A549 (cell line): ENCODE results near the gene MYOG. TPM values are rescaled to one million over a fixed set of nuclear protein-coding genes. Genes with fewer than 3 reads are reported as not detected.

Experiments
- ATAC-seq, 2 experiments: fragments of 200-7000 bp in 1 of 2; fragments of >200 bp in 1 of 2; cut with Nextera tagmentation in 1 of 2; cut with Tn5 transposase in 1 of 2; 3 replicates each; pipeline versions ENCODE4 v1.8.0 to v1.9.1; 2018 to 2020; ENCODE audit warnings: mild to moderate bottlenecking in 1 of 2, moderate library complexity in 1 of 2
- CTCF ChIA-PET: fragments of 300-600 bp; sonication (Branson Sonifier 250); formaldehyde crosslinking; extraction: SDS; loops from one replicate; lab custom pipeline; 2021; ENCODE audit warnings: antibody characterized with exemption, inconsistent platforms; lab: Yijun Ruan, JAX
- POLR2A ChIA-PET: fragments of 350-600 bp; formaldehyde crosslinking; extraction: SDS; loops from one replicate; lab custom pipeline; 2021; ENCODE audit warnings: antibody characterized with exemption, inconsistent platforms; lab: Yijun Ruan, JAX
- DNase-seq, 2 experiments: peaks; one replicate each; pipeline versions ENCODE4 v3.0.0 to v3.0.0-alpha.2; 2011 to 2016; ENCODE audit warnings: low read depth in 1 of 2, low spot score in 1 of 2
- FAIRE-seq: peaks from 2 replicates; lab custom pipeline; 2011; peaks lifted over from hg19 to GRCh38; lab: Jason Lieb, UNC
- H3K27ac ChIP-seq, 2 experiments: fragments of >200 bp; sonication (Bioruptor Twin); formaldehyde crosslinking; 3 replicates each; pipeline ENCODE4 v1.5.1; 2016 to 2017
- H3K4me1 ChIP-seq: fragments of >200 bp; sonication (Bioruptor Twin); formaldehyde crosslinking; 3 replicates; pipeline ENCODE4 v1.6.1; 2016
- H3K4me2 ChIP-seq: fragments of >200 bp; sonication (Bioruptor Twin); formaldehyde crosslinking; 3 replicates; pipeline ENCODE4 v1.6.1; 2016
- H3K4me3 ChIP-seq: fragments of >200 bp; sonication (Bioruptor Twin); formaldehyde crosslinking; 3 replicates; pipeline ENCODE4 v1.5.1; 2016
- H3K9me3 ChIP-seq: fragments of >200 bp; sonication (Bioruptor Twin); formaldehyde crosslinking; 3 replicates; pipeline ENCODE4 v1.6.1; 2016
- BCL3 ChIP-seq: fragments of >200 bp; sonication (Bioruptor Twin); formaldehyde crosslinking; IDR thresholded peaks from 3 replicates; pipeline ENCODE4 v1.6.1; 2016
- CHD2 ChIP-seq: fragments of 150-350 bp; IDR thresholded peaks from 2 replicates; pipeline ENCODE4 v1.6.1; 2014; ENCODE audit warnings: low read length; ENCODE audit not compliant: partially characterized antibody
- EP300 ChIP-seq, 2 experiments: fragments of >200 bp; sonication (Bioruptor Twin); formaldehyde crosslinking; IDR thresholded peaks; 2 replicates in 1 of 2; 3 replicates in 1 of 2; pipeline ENCODE4 v1.6.1; 2016 to 2017
- ESRRA ChIP-seq: fragments of 150-350 bp; IDR thresholded peaks from 2 replicates; pipeline ENCODE4 v1.6.1; 2014; ENCODE audit warnings: mild to moderate bottlenecking, low read length, borderline replicate concordance
- FOSB ChIP-seq: fragments of 250-450 bp; sonication (Bioruptor Pico); IDR thresholded peaks from 2 replicates; pipeline ENCODE4 v1.5.0; 2020; ENCODE audit warnings: mild to moderate bottlenecking, moderate library complexity
- FOXS1 ChIP-seq: fragments of 250-450 bp; sonication (Bioruptor Pico); IDR thresholded peaks from 2 replicates; pipeline ENCODE4 v1.5.0; 2020; ENCODE audit warnings: mild to moderate bottlenecking, moderate library complexity
- GATA3 ChIP-seq: IDR thresholded peaks from 2 replicates; pipeline ENCODE4 v1.6.1; 2012; ENCODE audit warnings: borderline replicate concordance
- HDAC2 ChIP-seq: fragments of 200-600 bp; sonication (generic); IDR thresholded peaks from 2 replicates; pipeline ENCODE4 v1.6.1; 2016
- HES2 ChIP-seq: fragments of >200 bp; sonication (Bioruptor Twin); formaldehyde crosslinking; IDR thresholded peaks from 2 replicates; pipeline ENCODE4 v1.6.1; 2016
- HOXA7 ChIP-seq: fragments of 250-450 bp; sonication (Bioruptor Pico); IDR thresholded peaks from 2 replicates; pipeline ENCODE4 v1.5.0; 2020; ENCODE audit warnings: mild to moderate bottlenecking, moderate library complexity
- HOXB13 ChIP-seq: fragments of 250-450 bp; sonication (Bioruptor Pico); IDR thresholded peaks from 2 replicates; pipeline ENCODE4 v1.5.0; 2020; ENCODE audit warnings: low read depth, mild to moderate bottlenecking, moderate library complexity
- JUN ChIP-seq, 2 experiments: fragments of >200 bp; sonication (Bioruptor Twin); formaldehyde crosslinking; IDR thresholded peaks; 2 replicates in 1 of 2; 3 replicates in 1 of 2; pipeline ENCODE4 v1.6.1; 2016 to 2017
- MAZ ChIP-seq: fragments of 150-350 bp; IDR thresholded peaks from 2 replicates; pipeline ENCODE4 v1.6.1; 2014; ENCODE audit warnings: antibody characterized with exemption, low read depth, low read length, borderline replicate concordance
- MYC ChIP-seq: IDR thresholded peaks from 2 replicates; pipeline ENCODE4 v1.6.1; 2012; ENCODE audit warnings: mild to moderate bottlenecking, inconsistent platforms, low read length, improper control_type of control experiment, borderline replicate concordance
- NFE2L2 ChIP-seq: fragments of 150-350 bp; conservative IDR thresholded peaks from 2 replicates; pipeline ENCODE4 v1.6.1; 2014; ENCODE audit warnings: low read length
- POLR2AphosphoS2 ChIP-seq: conservative IDR thresholded peaks from 2 replicates; pipeline ENCODE4 v1.6.1; 2012; ENCODE audit warnings: low read length, improper control_type of control experiment, inconsistent platforms
- RARB ChIP-seq: fragments of 250-450 bp; sonication (Bioruptor Pico); IDR thresholded peaks from 2 replicates; pipeline ENCODE4 v1.8.0; 2021; ENCODE audit warnings: mild to moderate bottlenecking, moderate library complexity
- RFX5 ChIP-seq: fragments of 450-650 bp; IDR thresholded peaks from 2 replicates; pipeline ENCODE4 v1.7.1; 2014; ENCODE audit warnings: antibody characterized with exemption, mild to moderate bottlenecking, moderate library complexity
- SMC3 ChIP-seq: fragments of >200 bp; sonication (Bioruptor Twin); formaldehyde crosslinking; IDR thresholded peaks from 3 replicates; pipeline ENCODE4 v1.6.1; 2018; ENCODE audit warnings: inconsistent platforms
- SREBF2 ChIP-seq: fragments of 450-650 bp; IDR thresholded peaks from 2 replicates; pipeline ENCODE4 v1.6.1; 2014; ENCODE audit warnings: mild to moderate bottlenecking, moderate library complexity
- ZC3H11A ChIP-seq: fragments of 450-650 bp; IDR thresholded peaks from 2 replicates; pipeline ENCODE4 v1.6.1; 2014; ENCODE audit warnings: antibody characterized with exemption, mild to moderate bottlenecking
- ZFP36 ChIP-seq: fragments of 450-650 bp; IDR thresholded peaks from 2 replicates; pipeline ENCODE4 v1.6.1; 2014; ENCODE audit warnings: borderline replicate concordance; ENCODE audit not compliant: partially characterized antibody
- ZSCAN20 ChIP-seq: fragments of 250-450 bp; sonication (Bioruptor Pico); IDR thresholded peaks from 2 replicates; pipeline ENCODE4 v1.8.0; 2022; ENCODE audit warnings: mild to moderate bottlenecking, moderate library complexity
- WGBS: methylation state at CpG from one replicate; pipeline ENCODE4 v1.1.6; 2017; ENCODE audit errors: missing lambda C conversion rate; 5-methylcytosine and 5-hydroxymethylcytosine counted together
- polyA plus RNA-seq, 4 experiments: library from polyadenylated mRNA; depleted of rRNA in 3 of 4; stranded (reverse); fragments of >200 nt; fragmentation: RNase III in 1 of 4; extraction: RNeasy Plus Mini Kit Qiagen cat#74134 plus additional on column Dnase treatment in 1 of 4; gene quantifications; 2 replicates in 3 of 4; 3 replicates in 1 of 4; pipeline ENCODE4 v1.2.3, GENCODE V29; 2011 to 2017
- TF ChIP-seq, protein P1 (sequence below): IDR thresholded peaks from 2 replicates; pipeline ENCODE4 v1.6.1; 2012
- TF ChIP-seq, protein P2 (sequence below): IDR thresholded peaks from 2 replicates; pipeline ENCODE4 v1.6.1; 2012
- TF ChIP-seq, protein P3 (sequence below): fragments of 150-350 bp; IDR thresholded peaks from 2 replicates; pipeline ENCODE4 v1.6.1; 2014; ENCODE audit warnings: low read depth, mild to moderate bottlenecking, low read length
- TF ChIP-seq, protein P4 (sequence below): fragments of 450-650 bp; IDR thresholded peaks from 2 replicates; pipeline ENCODE4 v1.6.1; 2014; ENCODE audit warnings: antibody characterized with exemption
- TF ChIP-seq, protein P5 (sequence below): fragments of 250-450 bp; sonication (Bioruptor Pico); IDR thresholded peaks from 2 replicates; pipeline ENCODE4 v1.5.0; 2020; ENCODE audit warnings: low read depth, mild to moderate bottlenecking, moderate library complexity

The MYOG gene
- polyA plus RNA-seq, 2 of the 4 experiments (the other 2 are of a cell fraction): not detected

GRCh38 chr1:203077367-203077766 lies 8.4 kb downstream of the MYOG start:
- H3K4me1 ChIP-seq: no peaks in the 10 kb centered on the region; the same call in 2 of the 3 replicates
- no peaks in the 10 kb centered on the region for H3K9me3 ChIP-seq
- ChIA-PET CTCF (interaction anchor here (1.1 to 2.2 kb wide), 5 partner anchors 14 to 139 kb away, joined by 3 to 8 read pairs (median 4); no protein-coding TSS in a partner anchor), POLR2A (no interaction called here)
- WGBS: 36% methylated on average over 3 of the region's 3 CpGs
- ATAC-seq: no peak
- no peak for FAIRE-seq
- no peak for TF ChIP-seq BCL3
- TF ChIP-seq POLR2AphosphoS2: no peak
- no peak for TF ChIP-seq JUN (IDR thresholded peaks at IDR 0.05)
- TF ChIP-seq SMC3: no peak
- no peak for TF ChIP-seq MAZ
- no peak for TF ChIP-seq HOXA7 (CRISPR knock-in tag)
- TF ChIP-seq, protein P1, sequence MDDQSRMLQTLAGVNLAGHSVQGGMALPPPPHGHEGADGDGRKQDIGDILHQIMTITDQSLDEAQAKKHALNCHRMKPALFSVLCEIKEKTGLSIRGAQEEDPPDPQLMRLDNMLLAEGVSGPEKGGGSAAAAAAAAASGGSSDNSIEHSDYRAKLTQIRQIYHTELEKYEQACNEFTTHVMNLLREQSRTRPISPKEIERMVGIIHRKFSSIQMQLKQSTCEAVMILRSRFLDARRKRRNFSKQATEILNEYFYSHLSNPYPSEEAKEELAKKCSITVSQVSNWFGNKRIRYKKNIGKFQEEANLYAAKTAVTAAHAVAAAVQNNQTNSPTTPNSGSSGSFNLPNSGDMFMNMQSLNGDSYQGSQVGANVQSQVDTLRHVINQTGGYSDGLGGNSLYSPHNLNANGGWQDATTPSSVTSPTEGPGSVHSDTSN: no peak
- no peak for TF ChIP-seq ZFP36
- TF ChIP-seq SREBF2: no peak
- no peak for TF ChIP-seq RFX5
- TF ChIP-seq RARB (CRISPR knock-in tag): no peak
- no peak for TF ChIP-seq HOXB13 (CRISPR knock-in tag)
- no peak for TF ChIP-seq FOXS1 (CRISPR knock-in tag)
- TF ChIP-seq ZSCAN20 (CRISPR knock-in tag): no peak
- TF ChIP-seq CHD2: no peak
- no peak for TF ChIP-seq MYC
- TF ChIP-seq, protein P2, sequence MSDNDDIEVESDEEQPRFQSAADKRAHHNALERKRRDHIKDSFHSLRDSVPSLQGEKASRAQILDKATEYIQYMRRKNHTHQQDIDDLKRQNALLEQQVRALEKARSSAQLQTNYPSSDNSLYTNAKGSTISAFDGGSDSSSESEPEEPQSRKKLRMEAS: no peak
- no peak overlapping the region for H3K4me2 ChIP-seq
- H3K27ac ChIP-seq: no peak overlapping the region
- H3K4me3 ChIP-seq: no peak overlapping the region
- DNase-seq: no peak

- DNase-seq (no peak), ATAC-seq (no peak), FAIRE-seq (no peak)
- CTCF ChIA-PET: interaction anchor here (1.1 to 2.2 kb wide), 3 partner anchors 13 to 36 kb away, joined by 3 to 8 read pairs (median 4); no protein-coding TSS in a partner anchor
- peaks cover 3% of the 10 kb centered on the region; the same call in 1 of the 3 replicates for H3K4me1 ChIP-seq
- TF ChIP-seq MAZ (no peak), NFE2L2 (no peak)
- TF ChIP-seq, all 56 proteins: peak for 0
- no peak overlapping the region for H3K4me2 ChIP-seq
- no peak overlapping the region for H3K4me3 ChIP-seq
- H3K9me3 ChIP-seq: no peaks in the 10 kb centered on the region
- no peak overlapping the region for H3K27ac ChIP-seq
- whole genome bisulfite sequencing: 73% methylated on average over 27 of the region's 30 CpGs
- POLR2A ChIA-PET: no interaction called here
Observed at GRCh38 chr1:203076031-203076511, 9.7 kb downstream of the MYOG start.

GRCh38 chr1:203075236-203076030 lies 10.4 kb downstream of the MYOG start:
- ChIA-PET POLR2A (no interaction called here), CTCF (no interaction called here)
- H3K4me1 ChIP-seq: peaks cover 3% of the 10 kb centered on the region; the same call in 1 of the 3 replicates
- no peak overlapping the region for H3K4me3 ChIP-seq
- H3K4me2 ChIP-seq: no peak overlapping the region
- TF ChIP-seq, protein P3, sequence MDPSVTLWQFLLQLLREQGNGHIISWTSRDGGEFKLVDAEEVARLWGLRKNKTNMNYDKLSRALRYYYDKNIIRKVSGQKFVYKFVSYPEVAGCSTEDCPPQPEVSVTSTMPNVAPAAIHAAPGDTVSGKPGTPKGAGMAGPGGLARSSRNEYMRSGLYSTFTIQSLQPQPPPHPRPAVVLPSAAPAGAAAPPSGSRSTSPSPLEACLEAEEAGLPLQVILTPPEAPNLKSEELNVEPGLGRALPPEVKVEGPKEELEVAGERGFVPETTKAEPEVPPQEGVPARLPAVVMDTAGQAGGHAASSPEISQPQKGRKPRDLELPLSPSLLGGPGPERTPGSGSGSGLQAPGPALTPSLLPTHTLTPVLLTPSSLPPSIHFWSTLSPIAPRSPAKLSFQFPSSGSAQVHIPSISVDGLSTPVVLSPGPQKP: no peak
- TF ChIP-seq, protein P4, sequence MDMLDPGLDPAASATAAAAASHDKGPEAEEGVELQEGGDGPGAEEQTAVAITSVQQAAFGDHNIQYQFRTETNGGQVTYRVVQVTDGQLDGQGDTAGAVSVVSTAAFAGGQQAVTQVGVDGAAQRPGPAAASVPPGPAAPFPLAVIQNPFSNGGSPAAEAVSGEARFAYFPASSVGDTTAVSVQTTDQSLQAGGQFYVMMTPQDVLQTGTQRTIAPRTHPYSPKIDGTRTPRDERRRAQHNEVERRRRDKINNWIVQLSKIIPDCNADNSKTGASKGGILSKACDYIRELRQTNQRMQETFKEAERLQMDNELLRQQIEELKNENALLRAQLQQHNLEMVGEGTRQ: no peak
- TF ChIP-seq, protein P5, sequence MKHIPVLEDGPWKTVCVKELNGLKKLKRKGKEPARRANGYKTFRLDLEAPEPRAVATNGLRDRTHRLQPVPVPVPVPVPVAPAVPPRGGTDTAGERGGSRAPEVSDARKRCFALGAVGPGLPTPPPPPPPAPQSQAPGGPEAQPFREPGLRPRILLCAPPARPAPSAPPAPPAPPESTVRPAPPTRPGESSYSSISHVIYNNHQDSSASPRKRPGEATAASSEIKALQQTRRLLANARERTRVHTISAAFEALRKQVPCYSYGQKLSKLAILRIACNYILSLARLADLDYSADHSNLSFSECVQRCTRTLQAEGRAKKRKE: no peak
- TF ChIP-seq ZC3H11A: no peak
- no peak for TF ChIP-seq HDAC2
- TF ChIP-seq ESRRA: no peak
- TF ChIP-seq MAZ: no peak
- TF ChIP-seq FOSB: no peak
- no peak for TF ChIP-seq RFX5
- no peak for TF ChIP-seq EP300 (IDR thresholded peaks at IDR 0.05)
- TF ChIP-seq ZSCAN20 (CRISPR knock-in tag): no peak
- no peak for TF ChIP-seq HES2
- TF ChIP-seq GATA3: no peak
- no peak for DNase-seq
- ATAC-seq: no peak
- H3K27ac ChIP-seq: no peak overlapping the region
- WGBS: 63% methylated on average over 24 of the region's 56 CpGs
- no peaks in the 10 kb centered on the region for H3K9me3 ChIP-seq
- no peak for FAIRE-seq
